Measurements from ENCODE around the gene CD38.

- TF ChIP-seq POLR2A (IDR thresholded peaks at IDR 0.05) = no peak
- peak; percentile 71 to 89 (median 84) for TF ChIP-seq CTCF (IDR thresholded peaks at IDR 0.05)
- no peak for TF ChIP-seq EP300 (IDR thresholded peaks at IDR 0.05)
- TF ChIP-seq POLR2AphosphoS5 (IDR thresholded peaks at IDR 0.05) = no peak
Observed at GRCh38 chr4:15882675-15883086, 104.6 kb downstream of the CD38 start.
